Measurements from ENCODE around the gene ATAD3C.
"Not testable (repeated sequence)": the region's sequence is repeated elsewhere in the genome, so short reads cannot be mapped to it uniquely, and the experiment has no call there.

The ATAD3C gene

DNA sequence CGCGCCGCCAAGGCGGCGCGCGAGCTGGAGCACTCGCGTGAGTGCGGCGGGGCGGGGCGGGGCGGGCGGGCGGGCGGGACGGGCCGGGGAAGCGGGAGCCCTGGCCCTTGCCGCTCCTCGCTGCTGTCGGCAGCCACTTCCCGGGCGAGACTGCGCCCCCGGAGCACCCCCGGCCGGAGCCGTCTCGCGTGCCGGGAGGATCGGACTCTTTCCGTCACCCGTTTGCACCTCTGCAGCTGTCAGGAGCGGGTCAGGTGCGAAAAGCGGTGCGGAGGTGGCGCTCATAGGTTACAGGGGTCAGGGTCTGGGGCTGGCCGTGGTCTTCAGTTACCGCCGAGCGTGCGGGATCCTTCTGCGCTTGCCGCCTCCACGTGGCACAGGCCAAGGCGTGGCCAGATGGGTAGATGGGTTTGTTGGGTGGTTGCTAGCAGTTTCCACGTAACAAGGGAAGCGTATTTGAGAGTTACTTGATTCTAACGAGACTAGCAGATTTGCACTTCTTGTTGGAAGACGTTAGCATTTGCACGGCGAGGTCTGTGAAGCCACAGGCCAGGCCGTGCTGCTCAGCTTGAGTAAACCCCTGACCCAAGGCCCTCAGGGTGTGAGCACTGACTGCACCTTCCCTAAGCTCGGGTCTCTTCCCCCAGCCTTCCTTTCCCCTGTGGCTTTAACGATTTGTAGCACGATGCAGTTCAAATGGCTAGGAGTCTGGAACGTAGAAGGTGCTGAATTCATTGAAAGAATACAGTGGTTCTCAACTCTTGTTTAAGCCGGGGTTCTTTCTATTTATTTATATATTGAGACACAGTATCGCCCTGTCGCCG lies 22.8 kb downstream of the ATAD3C start:
- DNase-seq (ENCODE audit: low spot score) = not testable (repeated sequence)

DNA sequence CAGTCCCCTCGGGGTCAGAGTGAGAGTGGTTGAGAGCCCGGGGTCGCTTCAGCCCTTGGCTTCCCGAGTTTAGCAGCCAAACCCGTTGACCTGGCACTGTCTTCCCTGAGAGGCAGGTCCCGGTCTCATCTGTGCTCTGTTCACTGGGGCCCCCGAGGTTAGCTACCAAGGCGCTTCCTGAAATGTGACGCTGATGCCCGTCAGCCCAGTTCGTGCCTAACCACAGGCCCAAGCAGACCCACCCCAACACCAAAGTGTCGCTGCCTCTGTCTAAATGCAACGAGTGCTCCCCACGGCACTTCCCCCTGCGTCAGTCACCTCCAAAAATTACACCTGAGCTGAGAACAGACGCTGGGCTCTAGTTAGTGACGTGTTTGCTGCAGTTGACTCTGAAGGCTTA lies 26.5 kb downstream of the ATAD3C start:
- DNase-seq (ENCODE audit: low spot score) = not testable (repeated sequence)

DNA sequence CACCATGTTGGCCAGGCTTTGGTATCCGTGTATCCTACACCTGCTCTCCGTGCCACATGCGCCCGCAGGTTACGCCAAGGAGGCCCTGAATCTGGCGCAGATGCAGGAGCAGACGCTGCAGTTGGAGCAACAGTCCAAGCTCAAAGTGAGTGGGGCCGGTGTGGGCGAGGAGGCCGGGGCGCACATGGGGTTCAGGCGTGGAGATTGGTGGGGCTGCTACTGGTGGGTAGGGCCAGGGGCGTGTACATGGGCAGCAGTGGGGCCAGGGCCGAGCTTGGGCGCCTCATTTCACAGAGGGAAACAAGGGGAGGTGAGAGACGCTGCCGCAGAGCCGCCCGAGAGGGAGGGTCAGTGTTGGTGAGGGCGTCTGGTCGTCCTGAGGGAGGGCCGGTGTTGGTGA lies 27.7 kb downstream of the ATAD3C start:
- no peak for DNase-seq (ENCODE audit: low spot score)

- DNase-seq (ENCODE audit: low spot score) = no peak
These were observed 30.3 kb downstream of the ATAD3C start for GRCh38 chr1:1479547-1480487.

- not testable (repeated sequence) for DNase-seq (ENCODE audit: low spot score)
These were observed 31.0 kb downstream of the ATAD3C start for GRCh38 chr1:1480488-1480867.

DNA sequence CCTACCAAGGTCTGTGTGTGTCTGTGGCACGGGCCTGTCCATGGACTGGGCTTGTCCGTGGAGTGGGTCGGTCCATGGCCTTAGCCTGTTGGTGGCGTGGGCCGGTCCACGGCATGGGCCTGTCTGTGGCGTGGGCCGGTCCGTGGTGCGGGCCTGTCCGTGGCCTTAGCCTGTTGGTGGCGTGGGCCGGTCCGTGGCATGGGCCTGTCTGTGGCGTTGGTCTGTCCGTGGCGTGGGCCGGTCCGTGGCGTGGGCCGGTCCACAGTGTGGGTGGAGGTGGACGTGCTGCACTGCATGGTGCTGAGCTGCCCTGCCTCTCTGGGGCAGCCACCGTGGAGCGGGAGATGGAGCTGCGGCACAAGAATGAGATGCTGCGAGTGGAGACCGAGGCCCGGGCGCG lies 32.3 kb downstream of the ATAD3C start:
- DNase-seq (ENCODE audit: low spot score) = not testable (repeated sequence)

- DNase-seq (ENCODE audit: low spot score) = no peak
These were observed 33.4 kb downstream of the ATAD3C start for GRCh38 chr1:1482856-1483255.

DNA sequence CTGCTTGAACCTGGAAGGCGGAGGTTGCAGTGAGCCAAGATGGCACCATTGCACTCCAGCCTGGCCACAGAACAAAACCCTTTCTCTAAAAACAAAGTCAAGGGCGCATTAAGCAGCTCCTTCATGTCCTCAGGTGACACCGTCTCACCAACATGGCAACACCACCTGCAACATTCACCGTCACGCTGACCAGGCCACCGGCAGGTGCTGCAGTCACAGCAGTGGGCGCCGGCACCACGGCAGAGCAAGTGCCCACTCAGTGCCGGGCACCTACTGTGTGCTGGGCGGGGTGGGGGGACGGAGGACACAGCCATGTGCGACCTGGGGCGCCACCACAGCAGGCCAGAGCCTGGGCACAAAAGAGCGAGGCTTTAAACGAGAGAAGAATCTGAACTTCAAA lies 34.2 kb downstream of the ATAD3C start:
- no peak for DNase-seq (ENCODE audit: low spot score)

DNA sequence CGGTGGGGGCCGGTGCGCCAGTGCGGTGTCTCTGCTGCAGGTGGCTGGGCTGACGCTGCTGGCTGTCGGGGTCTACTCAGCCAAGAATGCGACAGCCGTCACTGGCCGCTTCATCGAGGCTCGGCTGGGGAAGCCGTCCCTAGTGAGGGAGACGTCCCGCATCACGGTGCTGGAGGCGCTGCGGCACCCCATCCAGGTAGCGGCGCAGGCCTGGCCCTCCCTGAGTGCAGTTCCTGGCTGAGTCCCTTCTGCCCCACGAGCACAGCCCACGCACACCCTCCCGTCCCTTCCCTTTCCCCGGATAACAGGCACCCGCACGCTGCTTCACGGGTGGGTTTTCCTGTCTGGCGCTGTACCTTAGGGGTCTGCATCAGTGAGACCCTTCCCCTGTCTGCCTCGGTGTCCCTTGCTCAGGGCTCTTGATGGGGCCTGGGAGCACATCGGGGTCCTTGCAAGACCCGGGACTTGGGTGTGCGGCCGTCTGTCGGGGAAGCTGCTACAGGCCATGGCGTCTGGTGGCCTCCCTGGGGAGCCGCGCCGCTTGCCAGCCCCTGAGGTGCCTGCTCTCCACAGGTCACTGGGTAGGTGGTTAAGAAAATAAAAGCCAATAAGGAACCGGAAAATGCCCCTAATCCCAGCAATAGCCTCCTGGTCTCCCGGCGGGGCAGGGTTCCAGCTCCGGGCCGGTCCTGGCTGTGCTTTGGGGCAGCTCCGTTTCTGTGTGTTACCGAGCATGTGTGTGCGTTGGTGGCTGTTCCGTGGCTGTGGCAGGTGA lies 35.7 kb downstream of the ATAD3C start:
- DNase-seq (ENCODE audit: low spot score) = not testable (repeated sequence)

- DNase-seq (ENCODE audit: low spot score) = not testable (repeated sequence)
These were observed 36.3 kb downstream of the ATAD3C start for GRCh38 chr1:1485755-1486317.

DNA sequence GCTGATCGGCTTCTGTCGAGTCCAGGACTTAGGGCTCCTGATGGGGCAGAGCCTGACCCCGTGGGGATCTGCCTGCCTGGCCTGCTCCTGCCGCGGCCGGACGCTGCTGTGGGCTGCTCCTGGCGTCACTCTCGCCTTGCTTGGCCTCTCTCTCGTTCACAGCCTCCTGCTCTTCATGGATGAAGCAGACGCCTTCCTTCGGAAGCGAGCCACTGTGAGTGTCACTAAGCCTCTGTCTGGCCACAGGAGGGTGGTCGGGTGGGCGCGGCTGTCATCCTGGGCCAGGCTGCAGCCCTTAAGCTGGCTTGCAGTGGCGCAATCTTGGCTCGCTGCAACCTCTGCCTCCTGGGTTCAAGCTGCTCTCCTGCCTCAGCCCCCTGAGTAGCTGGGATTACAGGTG lies 38.2 kb downstream of the ATAD3C start:
- DNase-seq (ENCODE audit: low spot score) = no peak

GRCh38 chr1:1489231-1489630 lies 39.7 kb downstream of the ATAD3C start:
- no peak for DNase-seq (ENCODE audit: low spot score)

- DNase-seq (ENCODE audit: low spot score) = no peak
These were observed 40.4 kb downstream of the ATAD3C start for GRCh38 chr1:1489861-1490260.

- DNase-seq (ENCODE audit: low spot score) = no peak
These were observed 41.2 kb downstream of the ATAD3C start for GRCh38 chr1:1490633-1491230.

GRCh38 chr1:1491601-1492000 lies 42.1 kb downstream of the ATAD3C start:
- DNase-seq (ENCODE audit: low spot score) = no peak

GRCh38 chr1:1494311-1494710 lies 44.8 kb downstream of the ATAD3C start:
- DNase-seq (ENCODE audit: low spot score) = not testable (repeated sequence)

- not testable (repeated sequence) for DNase-seq (ENCODE audit: low spot score)
These were observed 46.0 kb downstream of the ATAD3C start for GRCh38 chr1:1495461-1495975.

DNA sequence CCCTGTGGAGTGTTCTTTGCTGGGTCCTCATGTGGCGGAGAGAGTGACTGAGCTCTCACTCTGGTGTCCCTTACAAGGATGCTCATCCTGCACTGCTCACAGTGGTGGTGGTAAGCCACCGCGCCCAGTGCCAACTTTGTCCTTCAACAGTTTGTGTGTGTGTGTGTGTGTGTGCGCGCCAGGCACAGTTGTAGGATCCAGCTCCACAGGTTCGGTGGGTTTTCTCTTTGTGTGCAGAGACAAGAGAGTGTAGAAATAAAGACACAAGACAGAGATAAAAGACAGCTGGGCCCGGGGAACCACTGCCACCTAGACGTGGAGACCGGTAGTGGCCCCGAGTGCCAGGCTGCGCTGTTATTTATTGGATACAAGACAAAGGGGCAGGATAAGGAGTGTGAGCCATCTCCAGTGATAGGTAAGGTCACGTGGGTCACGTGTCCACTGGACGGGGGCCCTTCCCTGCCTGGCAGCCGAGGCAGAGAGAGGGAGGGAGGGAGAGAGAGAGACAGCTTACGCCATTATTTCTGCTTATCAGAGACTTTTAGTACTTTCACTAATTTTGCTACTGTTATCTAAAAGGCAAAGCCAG lies 55.4 kb downstream of the ATAD3C start:
- DNase-seq (ENCODE audit: low spot score) = peak; percentile 84

DNA sequence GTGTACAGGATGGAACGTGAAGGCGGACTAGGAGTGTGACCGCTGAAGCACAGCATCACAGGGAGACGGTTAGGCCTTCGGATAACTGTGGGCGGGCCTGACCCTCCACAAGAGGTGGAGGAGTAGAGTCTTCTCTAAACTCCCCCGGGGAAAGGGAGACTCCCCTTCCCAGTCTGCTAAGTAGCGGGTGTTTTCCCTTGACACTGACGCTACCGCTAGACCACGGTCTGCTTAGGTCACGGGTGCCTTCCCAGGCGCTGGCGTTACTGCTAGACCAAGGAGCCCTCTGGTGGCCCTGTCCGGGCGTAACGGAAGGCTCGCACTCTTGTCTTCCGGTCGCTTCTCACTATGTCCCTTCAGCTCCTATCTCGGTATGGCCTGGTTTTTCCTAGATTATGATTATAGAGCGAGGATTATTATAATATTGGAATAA lies 55.9 kb downstream of the ATAD3C start:
- DNase-seq (ENCODE audit: low spot score) = peak; percentile 53

- DNase-seq (ENCODE audit: low spot score) = not testable (repeated sequence)
These were observed 56.3 kb downstream of the ATAD3C start for GRCh38 chr1:1505801-1506200.

DNA sequence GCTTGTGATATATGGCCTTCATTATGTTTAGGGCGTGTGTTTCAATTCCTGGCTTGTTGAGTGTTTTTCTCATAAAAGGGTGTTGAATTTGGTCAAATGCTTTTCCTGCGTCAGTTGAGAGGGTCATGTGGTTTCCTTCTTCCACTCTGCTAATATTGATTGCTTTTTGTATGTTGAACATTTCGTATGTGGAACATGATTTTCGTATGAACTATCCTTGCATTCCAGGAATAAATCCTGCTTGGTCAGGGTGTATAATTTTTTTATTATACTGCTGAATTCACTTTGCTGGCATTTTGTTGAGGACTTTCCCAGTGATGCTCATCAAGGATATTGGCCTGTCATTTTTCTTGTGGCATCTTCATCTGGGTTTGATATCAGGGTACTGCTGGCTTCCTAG lies 57.8 kb downstream of the ATAD3C start:
- DNase-seq (ENCODE audit: low spot score) = no peak
